ENCODE results near the gene MTHFD1L. TPM values are rescaled to one million over a fixed set of nuclear protein-coding genes. Genes with fewer than 3 reads are reported as not detected.

The MTHFD1L gene
- total RNA-seq, 1 experiment from 2014 or later = 32.0 TPM

GRCh38 chr6:150962436-150962835, 96.9 kb downstream of the MTHFD1L start:
- DNase-seq (ENCODE audit: low read depth, low spot score) = no peak
- in situ Hi-C loops (cut with HindIII; ENCODE audit: low pct_unique_long_range_greater_than_20kb, low sequenced_read_pairs) = no loop called here

GRCh38 chr6:150964765-150965164, 99.3 kb downstream of the MTHFD1L start:
- in situ Hi-C loops (cut with HindIII; ENCODE audit: low pct_unique_long_range_greater_than_20kb, low sequenced_read_pairs) = no loop called here
- DNase-seq (ENCODE audit: low read depth, low spot score) = no peak

GRCh38 chr6:150966786-150967185, 101.3 kb downstream of the MTHFD1L start:
- in situ Hi-C loops (cut with HindIII; ENCODE audit: low pct_unique_long_range_greater_than_20kb, low sequenced_read_pairs) = no loop called here

GRCh38 chr6:150967381-150967780, 101.9 kb downstream of the MTHFD1L start:
- in situ Hi-C loops (cut with HindIII; ENCODE audit: low pct_unique_long_range_greater_than_20kb, low sequenced_read_pairs) = no loop called here
- DNase-seq (ENCODE audit: low read depth, low spot score) = no peak

More at GRCh38 chr6:150966786-150967185, 101.3 kb downstream of the MTHFD1L start:
- DNase-seq (ENCODE audit: low read depth, low spot score) = no peak

- in situ Hi-C loops (cut with HindIII; ENCODE audit: low pct_unique_long_range_greater_than_20kb, low sequenced_read_pairs) = no loop called here
- DNase-seq (ENCODE audit: low read depth, low spot score) = no peak
These were observed 102.4 kb downstream of the MTHFD1L start for GRCh38 chr6:150967910-150968309.

GRCh38 chr6:150969901-150970300, 104.4 kb downstream of the MTHFD1L start:
- DNase-seq (ENCODE audit: low read depth, low spot score) = no peak
- in situ Hi-C loops (cut with HindIII; ENCODE audit: low pct_unique_long_range_greater_than_20kb, low sequenced_read_pairs) = no loop called here

- in situ Hi-C loops (cut with HindIII; ENCODE audit: low pct_unique_long_range_greater_than_20kb, low sequenced_read_pairs) = no loop called here
- no peak for DNase-seq (ENCODE audit: low read depth, low spot score)
These were observed 105.7 kb downstream of the MTHFD1L start for GRCh38 chr6:150971219-150971618.

GRCh38 chr6:150975136-150975535, 109.6 kb downstream of the MTHFD1L start:
- in situ Hi-C loops (cut with HindIII; ENCODE audit: low pct_unique_long_range_greater_than_20kb, low sequenced_read_pairs) = no loop called here

GRCh38 chr6:150977281-150977680, 111.8 kb downstream of the MTHFD1L start:
- DNase-seq (ENCODE audit: low read depth, low spot score) = no peak
- in situ Hi-C loops (cut with HindIII; ENCODE audit: low pct_unique_long_range_greater_than_20kb, low sequenced_read_pairs) = no loop called here

More at GRCh38 chr6:150975136-150975535, 109.6 kb downstream of the MTHFD1L start:
- DNase-seq (ENCODE audit: low read depth, low spot score) = no peak

- in situ Hi-C loops (cut with HindIII; ENCODE audit: low pct_unique_long_range_greater_than_20kb, low sequenced_read_pairs) = no loop called here
- DNase-seq (ENCODE audit: low read depth, low spot score) = no peak
These were observed 113.1 kb downstream of the MTHFD1L start for GRCh38 chr6:150978624-150979023.

- DNase-seq (ENCODE audit: low read depth, low spot score) = no peak
- in situ Hi-C loops (cut with HindIII; ENCODE audit: low pct_unique_long_range_greater_than_20kb, low sequenced_read_pairs) = no loop called here
These were observed 114.4 kb downstream of the MTHFD1L start for GRCh38 chr6:150979826-150980350.

- DNase-seq (ENCODE audit: low read depth, low spot score) = no peak
- in situ Hi-C loops (cut with HindIII; ENCODE audit: low pct_unique_long_range_greater_than_20kb, low sequenced_read_pairs) = no loop called here
These were observed 115.6 kb downstream of the MTHFD1L start for GRCh38 chr6:150981095-150981494.

GRCh38 chr6:150981669-150982068, 116.2 kb downstream of the MTHFD1L start:
- DNase-seq (ENCODE audit: low read depth, low spot score) = no peak
- in situ Hi-C loops (cut with HindIII; ENCODE audit: low pct_unique_long_range_greater_than_20kb, low sequenced_read_pairs) = no loop called here

- no peak for DNase-seq (ENCODE audit: low read depth, low spot score)
- in situ Hi-C loops (cut with HindIII; ENCODE audit: low pct_unique_long_range_greater_than_20kb, low sequenced_read_pairs) = no loop called here
These were observed 121.9 kb downstream of the MTHFD1L start for GRCh38 chr6:150987371-150987828.

- in situ Hi-C loops (cut with HindIII; ENCODE audit: low pct_unique_long_range_greater_than_20kb, low sequenced_read_pairs) = no loop called here
- no peak for DNase-seq (ENCODE audit: low read depth, low spot score)
These were observed 122.5 kb downstream of the MTHFD1L start for GRCh38 chr6:150987855-150988464.

- no peak for DNase-seq (ENCODE audit: low read depth, low spot score)
- in situ Hi-C loops (cut with HindIII; ENCODE audit: low pct_unique_long_range_greater_than_20kb, low sequenced_read_pairs) = no loop called here
These were observed 126.0 kb downstream of the MTHFD1L start for GRCh38 chr6:150991487-150991886.

GRCh38 chr6:150992262-150992661, 126.8 kb downstream of the MTHFD1L start:
- no peak for DNase-seq (ENCODE audit: low read depth, low spot score)
- in situ Hi-C loops (cut with HindIII; ENCODE audit: low pct_unique_long_range_greater_than_20kb, low sequenced_read_pairs) = no loop called here

- in situ Hi-C loops (cut with HindIII; ENCODE audit: low pct_unique_long_range_greater_than_20kb, low sequenced_read_pairs) = no loop called here
- no peak for DNase-seq (ENCODE audit: low read depth, low spot score)
These were observed 127.2 kb downstream of the MTHFD1L start for GRCh38 chr6:150992703-150993102.

- no peak for DNase-seq (ENCODE audit: low read depth, low spot score)
- in situ Hi-C loops (cut with HindIII; ENCODE audit: low pct_unique_long_range_greater_than_20kb, low sequenced_read_pairs) = no loop called here
These were observed 127.8 kb downstream of the MTHFD1L start for GRCh38 chr6:150993253-150993652.
